ENCODE data around the gene CEP72.
"Not testable (repeated sequence)": the region's sequence is repeated elsewhere in the genome, so short reads cannot be mapped to it uniquely, and the experiment has no call there.

CEP72 gene

GRCh38 chr5:688348-689010, 76.3 kb downstream of the CEP72 start:
- not testable (repeated sequence) for H3K27ac ChIP-seq, H3K4me3 ChIP-seq

GRCh38 chr5:690293-690692, 78.2 kb downstream of the CEP72 start:
- not testable (repeated sequence) for H3K27ac ChIP-seq, H3K4me3 ChIP-seq

GRCh38 chr5:691049-691448, 78.9 kb downstream of the CEP72 start:
- H3K27ac ChIP-seq, H3K4me3 ChIP-seq: not testable (repeated sequence)

GRCh38 chr5:691817-692528, 79.8 kb downstream of the CEP72 start:
- Histone ChIP-seq H3K4me3 (peak overlapping the region in 2 of 7 experiments; percentile 41 to 60), H3K27ac (no peak overlapping the region)

- Histone ChIP-seq H3K4me3 (peak overlapping the region in 6 of 7 experiments; percentile 23 to 60 (median 42)), H3K27ac (peak overlapping the region in 2 of 21 experiments; percentile 23 to 69)
These were observed 80.4 kb downstream of the CEP72 start for GRCh38 chr5:692529-693041.

- H3K27ac ChIP-seq: peak within 1 kb of the TSS in 4 of 21 experiments; percentile 23 to 74 (median 56)
- peak within 1 kb of the TSS; percentile 29 to 60 (median 41) for H3K4me3 ChIP-seq
These were observed 81.3 kb downstream of the CEP72 start, which contains the start of gene TPPP for GRCh38 chr5:693271-694041. Gene TPPP (minus strand): TSS chr5:693352. CDS start chr5:678060, 15,292 bp downstream.

GRCh38 chr5:694042-694431, 81.9 kb downstream of the CEP72 start:
- not testable (repeated sequence) for H3K27ac ChIP-seq
- H3K4me3 ChIP-seq: peak overlapping the region in 2 of 7 experiments; percentile 54 to 60

GRCh38 chr5:695475-695874, 83.3 kb downstream of the CEP72 start:
- H3K27ac ChIP-seq, H3K4me3 ChIP-seq: not testable (repeated sequence)

GRCh38 chr5:696191-696590, 84.1 kb downstream of the CEP72 start:
- H3K27ac ChIP-seq, H3K4me3 ChIP-seq: not testable (repeated sequence)

- H3K27ac ChIP-seq, H3K4me3 ChIP-seq: not testable (repeated sequence)
These were observed 84.9 kb downstream of the CEP72 start for GRCh38 chr5:696753-697702.

Data from skin epidermis (tissue), 12 donors.